GM21381 (cell line): Measurements from ENCODE around the gene IL3.

Experiments
- ATAC-seq: cut with Tn5 transposase; IDR thresholded peaks from one replicate; pipeline ENCODE4 v1.9.1; 2021; ENCODE audit warnings: mild to moderate bottlenecking, moderate library complexity; ENCODE audit not compliant: unreplicated experiment

Gene IL3

DNA sequence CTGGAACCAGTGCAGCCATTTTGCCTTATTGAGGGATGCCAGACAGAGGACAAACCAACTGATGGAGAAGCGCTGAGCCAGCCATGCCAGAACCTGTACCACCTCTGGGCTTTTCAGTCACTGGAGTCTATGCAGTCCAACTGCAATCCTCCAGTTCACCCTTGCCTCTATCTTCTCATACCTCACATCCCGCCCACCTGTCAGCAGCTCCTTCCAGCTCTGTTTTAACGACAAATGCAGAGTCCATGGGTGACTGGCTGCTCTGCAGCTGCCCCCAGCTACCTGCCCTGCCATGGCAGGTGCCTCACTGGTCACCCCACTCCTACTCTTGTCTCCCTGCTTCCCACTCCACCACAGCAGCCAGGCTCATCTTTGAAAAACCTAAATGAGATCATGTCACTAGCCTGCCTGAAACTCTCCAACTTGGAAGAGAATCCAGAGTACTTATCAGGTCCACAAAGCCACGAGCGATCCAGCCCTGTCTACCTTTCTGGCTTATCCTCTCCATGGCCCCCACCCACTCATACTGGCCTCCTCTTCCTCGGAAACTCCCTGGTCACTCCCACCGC lies 35.0 kb upstream of the IL3 start:
- no peak for ATAC-seq

DNA sequence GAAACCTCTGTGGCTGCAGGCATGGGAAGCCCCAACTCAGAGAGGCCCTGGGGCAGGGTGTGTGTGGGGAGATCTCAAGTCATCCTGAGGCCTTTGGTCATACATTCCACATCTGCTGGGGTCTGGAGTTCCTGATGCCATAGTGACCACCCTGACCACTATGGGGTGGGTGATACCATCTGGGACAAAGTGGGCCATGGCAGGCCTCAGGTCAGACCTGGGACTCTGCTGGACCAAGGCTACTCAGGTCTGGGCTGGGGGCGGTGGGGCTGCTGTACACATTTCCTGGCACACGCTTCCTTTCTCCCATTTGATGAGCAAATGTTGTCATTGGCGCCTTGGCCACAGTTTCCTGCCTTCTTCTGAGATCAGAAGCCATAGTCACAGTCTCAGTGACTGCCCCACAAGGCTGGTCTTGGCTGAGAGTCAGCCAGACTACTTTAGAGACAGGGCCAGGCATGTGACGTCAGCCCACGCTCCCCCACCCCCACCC lies 33.9 kb upstream of the IL3 start:
- no peak for ATAC-seq

DNA sequence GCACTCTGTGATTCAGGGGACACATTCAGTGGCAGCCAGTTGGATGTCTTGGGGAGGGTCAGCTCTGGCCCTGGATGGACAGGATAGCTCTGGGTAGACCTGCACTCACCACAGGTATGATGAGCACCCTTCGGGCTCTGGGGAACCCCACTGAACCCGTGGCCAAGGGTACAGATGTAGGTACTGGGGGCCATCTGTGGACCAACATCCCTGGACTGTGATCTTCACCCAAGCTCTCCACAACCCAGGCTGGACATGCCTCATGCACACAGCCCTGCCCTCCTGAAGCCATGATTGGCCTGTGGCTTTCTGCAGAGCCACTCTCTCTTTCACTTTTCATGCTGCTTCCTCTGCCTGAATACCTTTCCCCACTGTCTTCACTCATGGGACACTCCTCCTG lies 33.4 kb upstream of the IL3 start:
- no peak for ATAC-seq

DNA sequence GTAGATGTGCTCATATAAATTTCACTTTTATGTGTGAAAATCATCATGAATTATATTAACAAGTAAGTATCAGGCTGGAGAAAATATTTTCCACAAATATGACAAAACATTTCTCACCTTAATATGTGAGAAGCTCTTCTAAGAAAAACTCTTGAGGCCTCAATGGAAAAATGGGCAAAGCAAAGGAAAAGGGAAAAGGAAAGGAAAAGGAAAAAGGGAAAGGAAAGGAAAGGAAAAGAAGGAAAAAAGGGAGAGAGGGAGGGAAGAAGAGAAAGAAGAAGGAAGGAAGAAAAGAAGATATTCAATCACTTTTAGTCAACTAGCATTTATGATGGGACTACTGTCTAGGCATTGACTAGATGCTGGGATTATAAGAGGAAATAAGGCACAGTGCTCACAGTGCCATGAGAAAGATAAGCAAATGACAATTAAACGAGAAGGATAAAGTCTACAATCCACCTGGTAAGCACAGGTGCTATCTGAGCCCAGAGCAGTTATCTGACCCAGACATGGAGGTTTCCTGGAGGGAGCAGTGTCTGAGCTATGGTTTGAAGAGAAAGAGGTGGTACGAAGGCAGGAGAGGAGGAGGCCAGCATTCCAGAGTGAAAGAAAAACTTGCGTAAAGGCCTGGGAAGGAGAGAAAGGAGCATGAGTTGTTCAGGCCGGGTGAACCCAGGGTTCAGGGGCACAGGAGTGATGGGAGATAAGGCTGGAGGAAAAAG lies 30.7 kb upstream of the IL3 start:
- ATAC-seq: no peak

DNA sequence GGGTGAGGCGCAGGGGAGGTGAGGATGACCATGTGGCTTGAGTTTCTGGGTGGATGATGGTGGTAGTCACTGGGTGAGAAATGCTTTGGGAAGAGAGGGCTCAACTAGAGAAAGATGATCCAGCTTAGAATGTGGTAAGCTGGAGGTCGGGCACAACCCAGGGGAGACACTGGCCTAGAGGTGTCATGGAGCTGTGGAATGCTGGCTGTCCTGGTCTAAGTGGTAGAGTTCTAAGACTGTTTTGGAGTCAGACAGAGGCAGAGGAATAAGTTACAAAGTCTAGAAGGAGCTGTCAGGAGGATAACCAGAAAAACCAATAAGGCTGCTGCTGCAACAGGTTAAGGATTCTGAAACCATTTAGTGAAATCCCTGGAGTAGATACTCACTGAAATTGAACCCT lies 29.8 kb upstream of the IL3 start:
- no peak for ATAC-seq

DNA sequence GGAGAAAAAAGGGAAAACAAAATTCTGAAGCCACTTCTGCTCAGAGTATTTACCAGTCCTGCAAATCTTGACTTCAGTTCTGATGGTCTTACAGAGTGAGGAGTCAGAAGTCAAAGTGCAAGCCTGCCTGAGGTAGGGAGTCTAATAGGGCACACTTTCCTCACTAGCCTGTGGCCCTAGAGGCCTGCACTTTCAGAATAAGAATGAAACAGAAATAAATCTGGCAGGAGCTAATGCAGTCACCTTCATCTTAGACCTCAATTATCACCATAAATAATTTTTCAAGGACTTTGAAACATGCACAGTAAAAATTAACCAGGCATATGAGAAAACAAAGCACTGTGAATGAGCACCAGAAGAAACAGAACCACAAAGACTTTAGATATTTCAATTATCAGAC lies 28.3 kb upstream of the IL3 start:
- no peak for ATAC-seq

DNA sequence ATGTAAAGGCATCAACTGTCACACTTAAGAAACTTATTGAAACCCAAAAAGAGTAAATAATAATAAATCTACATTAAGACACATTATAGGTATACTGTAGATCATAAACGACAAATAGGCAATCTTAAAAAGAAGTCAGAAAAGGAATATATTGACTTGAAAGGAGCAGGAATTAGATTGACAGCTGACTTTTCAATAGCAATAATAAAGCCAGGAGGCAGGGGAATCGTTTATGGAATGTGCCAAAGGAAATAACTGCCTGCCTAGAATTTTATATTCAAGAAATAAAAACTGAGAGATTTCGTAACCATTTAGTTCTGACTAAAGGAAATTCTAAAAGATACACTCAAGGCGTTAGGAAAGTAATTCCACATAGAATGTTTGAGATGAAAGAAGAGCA lies 27.3 kb upstream of the IL3 start:
- ATAC-seq: no peak

DNA sequence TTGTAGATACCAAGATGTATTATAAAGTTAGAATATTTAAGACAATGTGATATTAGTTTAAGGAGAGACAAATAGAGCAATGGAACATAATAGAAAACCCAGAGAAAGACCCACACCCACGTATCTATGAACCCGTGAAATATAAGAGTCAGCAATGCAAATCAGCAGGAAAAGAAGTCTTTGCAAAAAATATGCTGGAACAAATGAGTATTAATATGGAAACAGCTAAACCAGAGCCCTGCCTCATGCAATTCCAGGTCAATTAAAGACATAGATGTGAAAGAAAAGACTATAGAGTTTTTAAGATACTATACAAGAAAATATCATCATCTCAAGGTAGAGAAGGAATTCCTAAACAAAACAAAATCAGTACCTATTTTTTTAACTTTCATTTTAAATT lies 23.1 kb upstream of the IL3 start:
- no peak for ATAC-seq

DNA sequence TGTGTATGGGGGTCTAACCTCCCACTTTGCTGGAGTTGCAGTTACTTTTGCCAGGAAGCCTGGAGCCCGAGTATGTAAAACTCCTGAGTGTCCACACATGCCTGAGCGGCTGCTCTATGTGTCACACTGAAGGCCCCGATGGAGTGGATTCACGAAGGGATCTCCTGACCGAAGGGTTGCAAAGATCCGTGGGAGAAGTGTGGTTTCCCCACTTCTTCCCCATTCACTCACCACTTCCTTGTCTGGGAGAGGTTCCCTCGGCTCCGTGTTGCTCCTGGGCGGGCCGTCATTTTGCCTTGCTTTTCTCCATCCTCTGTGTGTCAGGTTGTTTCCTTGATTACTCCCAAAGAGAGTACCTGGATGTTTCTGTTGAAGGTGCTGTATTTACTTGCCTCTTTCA lies 16.2 kb upstream of the IL3 start:
- ATAC-seq: no peak

DNA sequence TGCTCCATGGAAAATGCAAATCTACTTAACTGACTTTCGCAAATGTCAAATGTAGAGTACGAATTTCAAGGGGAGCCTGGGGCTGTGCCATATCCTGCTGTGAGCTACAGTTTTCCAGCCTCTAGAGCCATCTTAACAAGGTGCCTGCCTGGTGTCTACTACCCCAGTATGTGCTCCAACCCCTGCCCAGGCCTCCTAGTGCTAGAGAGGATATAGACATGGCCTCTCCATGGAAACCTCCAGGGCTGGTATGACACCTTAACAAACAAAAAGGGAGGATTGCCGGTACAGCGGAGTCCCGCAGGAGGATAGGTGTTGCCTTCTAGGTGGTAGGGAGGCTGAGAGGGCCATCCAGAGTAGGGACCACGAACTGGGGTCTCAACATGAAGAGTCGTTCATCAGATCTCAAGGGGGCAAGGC lies 13.6 kb upstream of the IL3 start:
- ATAC-seq: no peak

DNA sequence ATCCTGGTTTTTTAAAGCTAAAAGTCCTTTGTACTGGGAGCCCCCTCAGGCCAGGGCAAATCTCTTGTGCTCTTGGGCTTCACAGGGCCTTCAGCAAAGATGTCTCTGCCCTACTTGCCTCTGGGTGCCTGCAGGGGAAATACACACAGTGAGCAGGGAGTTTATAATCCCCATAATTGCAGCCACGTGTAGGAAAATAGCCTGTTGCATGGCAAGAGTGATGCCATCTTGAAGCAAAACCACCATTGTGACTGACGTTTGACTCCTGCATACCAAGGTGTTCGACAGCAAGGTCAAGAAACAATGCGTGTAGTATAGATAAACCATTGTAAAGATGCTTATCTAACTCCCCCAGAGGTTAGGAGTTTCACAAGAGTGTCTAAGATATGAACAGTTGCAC lies 11.4 kb upstream of the IL3 start:
- ATAC-seq: no peak

DNA sequence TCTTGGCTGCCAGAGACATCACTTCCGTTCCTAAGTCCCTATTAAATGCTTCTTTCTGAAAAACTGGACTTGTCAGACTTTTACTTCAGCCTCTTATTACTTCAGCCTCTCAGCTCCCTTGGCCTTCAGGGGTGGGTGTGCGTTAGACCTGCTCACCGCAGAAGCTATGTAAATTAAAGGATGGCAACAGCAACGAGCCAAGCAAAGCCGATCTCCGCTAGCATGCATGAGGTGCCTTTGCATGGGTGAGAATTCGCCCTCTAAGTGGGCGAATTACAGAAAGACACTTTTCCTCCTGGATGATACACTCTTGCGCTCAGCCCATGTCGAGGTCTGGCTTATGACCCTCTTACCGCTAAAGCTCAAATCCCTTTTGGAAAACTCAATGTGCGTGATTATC lies 10.9 kb upstream of the IL3 start:
- ATAC-seq: no peak

DNA sequence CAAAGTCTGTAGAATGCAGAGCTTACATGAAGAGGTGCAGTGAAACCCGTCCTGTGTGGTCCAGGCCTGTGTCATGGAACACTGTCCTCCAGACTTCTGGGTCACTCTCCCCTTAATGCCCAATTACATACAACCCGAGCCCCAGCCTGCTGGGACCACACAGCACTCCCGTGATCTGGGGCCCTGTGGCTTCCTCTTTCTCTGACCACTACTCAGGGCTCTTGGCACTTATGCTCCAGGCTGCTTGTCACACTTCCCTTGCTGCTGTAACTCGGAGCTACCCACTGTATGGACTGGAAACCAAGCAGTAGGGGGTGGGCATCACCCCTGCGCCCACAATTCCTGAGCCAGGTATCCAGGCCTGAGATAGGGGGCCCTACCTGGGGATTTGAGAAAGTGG lies 10.3 kb upstream of the IL3 start:
- ATAC-seq: no peak

DNA sequence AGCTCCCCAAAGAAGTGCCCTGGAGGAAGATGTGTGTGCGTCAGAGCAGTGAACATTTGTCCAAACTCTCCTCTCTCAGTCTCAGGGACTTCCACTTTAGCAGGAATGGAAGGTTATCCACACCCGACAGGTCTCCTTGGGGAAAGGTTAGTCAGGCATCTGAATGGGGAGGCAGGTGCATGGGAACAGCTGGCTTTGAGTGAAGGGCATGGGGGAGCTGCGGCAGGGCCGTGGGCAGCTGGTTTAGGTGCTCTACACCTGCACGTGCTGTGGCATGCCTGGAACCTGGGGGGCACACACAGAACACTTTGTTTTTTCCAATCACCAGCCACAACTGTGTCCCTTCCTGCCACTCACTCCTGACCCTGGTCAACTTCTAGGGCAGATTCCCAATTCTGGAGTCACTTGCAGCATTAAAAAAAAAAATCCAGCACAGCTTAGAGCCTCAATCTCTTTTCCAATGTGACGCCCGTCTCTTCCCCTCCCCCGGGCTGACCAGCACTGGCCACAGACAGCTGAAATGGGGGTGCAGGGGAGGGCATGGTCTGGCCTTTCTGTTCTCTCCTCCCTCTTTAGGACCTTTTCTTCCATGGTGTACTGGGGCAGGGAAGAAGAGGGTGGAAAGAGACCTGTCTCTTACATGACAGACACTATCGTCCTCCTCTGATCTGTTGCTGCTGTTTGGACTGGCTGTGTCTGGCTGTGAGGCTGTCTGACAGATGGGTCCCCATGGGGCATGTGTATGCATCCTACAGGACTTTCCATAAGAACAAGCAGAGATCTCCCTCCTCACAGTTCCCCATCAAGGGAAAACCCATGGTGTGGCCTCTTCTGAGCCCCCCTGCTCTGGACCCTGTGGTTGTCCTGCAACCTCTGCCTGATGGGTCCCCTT lies 9.5 kb upstream of the IL3 start:
- no peak for ATAC-seq

DNA sequence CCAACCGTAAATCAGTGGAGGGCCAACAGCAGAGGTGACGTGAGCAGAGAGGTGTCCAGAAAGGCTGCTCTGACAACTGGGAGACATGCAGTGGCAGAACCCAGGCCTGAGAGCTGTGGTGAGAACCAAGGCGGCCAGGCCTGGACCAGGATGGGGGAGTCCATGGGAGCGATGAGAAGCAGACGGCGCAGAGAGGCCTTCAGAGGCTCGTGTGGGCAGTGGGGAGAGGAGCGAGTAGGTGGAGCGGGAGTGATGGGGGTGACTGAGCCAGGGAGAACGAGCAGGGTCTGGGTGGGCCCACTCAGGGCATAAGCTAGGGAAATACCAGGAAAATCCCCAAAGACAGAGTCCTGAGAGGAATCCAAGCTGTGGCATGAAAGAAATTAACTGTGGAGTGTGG lies 7.9 kb upstream of the IL3 start:
- no peak for ATAC-seq

DNA sequence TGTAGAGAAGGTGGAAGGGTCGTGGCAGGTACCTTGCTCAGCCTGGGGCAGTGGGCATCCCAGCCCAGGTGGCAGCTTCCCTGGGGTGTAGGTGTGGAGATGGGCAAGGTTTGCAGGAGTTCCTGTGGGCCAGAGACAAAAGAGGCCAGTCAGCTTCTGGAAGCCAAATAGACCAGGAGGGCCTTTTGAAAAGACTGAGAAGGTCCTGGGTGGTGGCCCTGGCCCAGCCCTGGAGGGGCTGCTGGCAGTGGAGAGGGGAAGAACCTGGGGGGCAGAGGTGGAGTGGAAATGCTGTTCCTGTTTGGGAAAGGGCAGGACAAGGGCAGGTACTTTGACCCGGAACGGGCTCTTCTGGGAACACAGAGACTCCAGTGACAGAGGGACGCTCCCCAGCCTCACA lies 7.0 kb upstream of the IL3 start:
- no peak for ATAC-seq

DNA sequence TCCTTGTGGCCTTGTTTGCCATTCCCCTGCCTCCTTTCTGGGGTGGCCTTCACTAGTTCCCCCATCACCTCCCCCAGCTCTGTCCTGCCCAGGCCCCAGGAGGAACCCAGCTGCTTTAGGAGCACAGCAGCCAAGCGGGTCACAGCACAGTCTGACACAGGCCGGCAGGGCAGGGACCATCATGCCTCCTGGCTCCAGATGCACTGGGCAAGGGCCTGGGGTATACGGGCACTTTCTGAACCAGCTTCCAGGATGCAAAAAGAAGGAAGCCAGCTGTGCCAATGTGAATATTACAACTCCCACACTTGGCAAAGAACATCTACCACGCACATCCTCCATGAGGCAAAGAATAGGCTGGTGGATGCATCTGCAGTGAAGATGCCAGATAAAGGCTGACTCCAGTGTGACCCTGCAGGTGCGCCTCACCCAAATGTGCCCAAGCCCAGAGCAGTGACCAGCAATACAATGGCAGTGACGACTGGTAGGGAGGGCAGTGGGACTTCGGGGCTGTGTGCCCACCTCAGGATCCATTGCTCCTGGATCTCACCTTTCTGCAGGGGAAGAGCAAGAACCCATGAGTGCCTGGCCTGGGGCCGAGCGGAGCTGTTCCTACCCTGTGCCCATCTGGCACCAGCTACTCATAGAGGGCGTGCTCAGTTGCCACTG lies 6.3 kb upstream of the IL3 start:
- no peak for ATAC-seq

DNA sequence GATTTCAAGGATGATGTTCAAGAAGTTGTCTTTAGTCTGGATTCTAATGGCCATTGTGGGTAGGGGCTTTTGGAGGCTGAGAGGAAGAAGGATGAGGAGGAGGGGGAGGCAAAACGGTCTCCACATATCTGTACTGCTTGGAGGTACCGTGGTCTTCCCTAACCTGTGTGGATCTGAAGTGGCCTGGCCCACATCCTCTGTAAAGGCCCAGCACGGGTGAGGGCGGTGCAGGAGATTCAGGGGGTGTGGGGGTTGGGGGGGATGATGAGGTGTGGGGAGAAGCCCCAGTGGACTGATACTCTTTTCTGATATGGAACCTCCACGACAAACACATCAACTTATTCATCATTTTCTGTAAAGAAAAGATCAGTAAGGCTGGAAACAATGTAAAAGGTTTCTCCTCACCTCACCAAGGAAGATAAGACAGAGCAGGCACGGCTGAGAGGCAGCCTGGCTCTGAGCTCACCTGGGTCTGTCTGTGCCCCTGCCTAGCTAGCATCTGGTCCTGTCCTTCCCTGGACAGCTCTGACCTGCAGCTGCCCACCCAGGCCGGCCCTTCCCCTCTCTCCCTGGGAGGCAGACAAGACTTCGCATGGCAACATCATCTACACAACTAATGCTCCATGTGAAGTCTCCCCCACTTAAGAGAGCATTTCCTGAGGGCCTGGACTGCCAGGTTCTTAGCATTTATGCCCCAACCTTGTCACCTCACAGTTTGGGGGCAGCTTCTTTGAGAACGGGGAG lies 5.6 kb upstream of the IL3 start:
- ATAC-seq: no peak

DNA sequence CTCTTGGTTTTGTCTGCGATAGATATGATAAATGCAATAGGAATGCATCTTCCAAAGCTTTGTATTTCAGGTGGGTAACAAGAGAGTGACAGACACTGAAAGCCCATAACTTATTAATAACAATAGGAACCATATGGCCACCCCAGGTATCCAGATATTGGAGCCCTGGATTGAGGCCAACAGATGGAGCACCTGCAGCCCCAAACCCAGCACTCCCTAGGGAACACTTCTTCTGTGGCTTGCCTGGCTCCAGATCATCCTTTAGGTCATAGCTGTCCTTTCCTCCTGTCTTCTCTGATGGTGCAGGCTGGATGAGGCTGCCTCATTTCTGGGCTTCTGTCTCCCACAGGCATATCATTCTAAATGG lies 5.0 kb upstream of the IL3 start:
- no peak for ATAC-seq

DNA sequence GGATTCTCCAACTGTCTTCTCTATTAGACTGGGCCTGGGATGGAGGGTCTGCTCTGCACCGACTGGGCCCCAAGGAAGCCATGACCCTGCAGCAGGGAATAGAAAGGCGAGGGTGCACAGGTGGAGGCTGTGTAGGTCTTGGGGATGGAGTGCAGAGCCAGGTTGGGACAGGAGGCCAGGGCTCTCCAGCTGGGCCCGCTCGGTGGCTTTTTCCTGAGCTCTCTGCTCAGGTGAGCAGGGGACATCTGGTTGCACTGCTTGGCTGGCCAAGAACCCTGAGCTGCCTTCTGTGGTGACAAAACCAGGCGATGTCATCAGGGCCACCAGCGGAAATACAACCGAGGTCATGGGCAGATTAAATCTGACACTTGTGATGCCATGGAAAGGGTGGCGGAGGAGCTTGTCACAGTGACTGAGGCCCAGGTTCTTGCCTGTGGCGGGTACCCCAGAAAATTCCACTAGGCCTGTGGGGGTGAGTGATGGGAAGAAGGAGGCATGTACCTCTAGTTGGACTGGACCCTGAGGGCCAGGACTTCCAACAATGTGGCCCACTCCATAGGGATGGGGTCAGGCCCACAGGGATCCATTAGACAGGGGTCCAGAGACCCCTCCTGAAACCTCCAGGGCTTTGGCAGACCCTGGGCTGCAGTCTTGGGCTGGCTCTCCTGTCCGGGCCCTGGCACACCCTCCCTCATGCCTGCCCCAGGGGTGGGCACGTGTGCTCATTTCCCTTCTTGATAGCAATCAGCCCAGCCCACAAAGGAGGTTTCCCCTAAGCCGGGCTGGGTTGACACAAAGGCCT lies 4.4 kb upstream of the IL3 start:
- ATAC-seq: no peak
